Osteoblast (primary cell): ENCODE measurements around the gene RGL3. TPM values are rescaled to one million over a fixed set of nuclear protein-coding genes. Genes with fewer than 3 reads are reported as not detected.
"Not testable (repeated sequence)": the region's sequence is repeated elsewhere in the genome, so short reads cannot be mapped to it uniquely, and the experiment has no call there.

Experiments
- DNase-seq: peaks from one replicate; pipeline ENCODE4 v3.0.0; 2011; ENCODE audit warnings: low spot score, mixed read lengths; ENCODE audit not compliant: insufficient read length; ENCODE audit errors: missing footprints
- H2AFZ ChIP-seq: 2 replicates; pipeline ENCODE4 v1.6.0; 2011; ENCODE audit warnings: mild to moderate bottlenecking, low read length
- H3K27ac ChIP-seq: 2 replicates; pipeline ENCODE4 v1.5.1; 2011; ENCODE audit warnings: mild to moderate bottlenecking, low read depth, low read length, moderate library complexity
- H3K27me3 ChIP-seq: 2 replicates; pipeline ENCODE4 v1.6.0; 2012; ENCODE audit warnings: mild to moderate bottlenecking, control low read depth, inconsistent platforms, low read length, moderate library complexity; ENCODE audit not compliant: insufficient read depth
- H3K36me3 ChIP-seq: 2 replicates; pipeline ENCODE4 v1.5.1; 2011; ENCODE audit warnings: mild to moderate bottlenecking, low read length, control low read depth, moderate library complexity; ENCODE audit not compliant: insufficient read depth
- H3K4me1 ChIP-seq: 2 replicates; pipeline ENCODE4 v1.5.1; 2011; ENCODE audit warnings: mild to moderate bottlenecking, low read length, control low read depth, moderate library complexity; ENCODE audit not compliant: insufficient read depth
- H3K4me2 ChIP-seq: 2 replicates; pipeline ENCODE4 v1.6.0; 2011; ENCODE audit warnings: mild to moderate bottlenecking, low read length; ENCODE audit not compliant: insufficient read depth
- H3K4me3 ChIP-seq: fragments of 200-600 bp; sonication (generic); 3 replicates; pipeline ENCODE4 v1.5.1; 2012; ENCODE audit warnings: mild to moderate bottlenecking, low read length, inconsistent platforms; ENCODE audit not compliant: insufficient read depth
- H3K79me2 ChIP-seq: 2 replicates; pipeline ENCODE4 v1.6.0; 2012; ENCODE audit warnings: mild to moderate bottlenecking, low read length, control low read depth, inconsistent platforms; ENCODE audit not compliant: insufficient read depth
- H3K9me3 ChIP-seq: 2 replicates; pipeline ENCODE4 v1.5.1; 2011; ENCODE audit warnings: low read depth, low read length, control low read depth
- H4K20me1 ChIP-seq: 2 replicates; pipeline ENCODE4 v1.6.0; 2012; ENCODE audit warnings: mild to moderate bottlenecking, low read length, control low read depth; ENCODE audit not compliant: insufficient read depth
- total RNA-seq: library from RNA; depleted of rRNA; stranded (reverse); fragments of >200 nt; gene quantifications from 2 replicates; pipeline ENCODE4 v1.2.3, GENCODE V29; 2012
- TF ChIP-seq, protein P1 (sequence below): IDR thresholded peaks from 2 replicates; pipeline ENCODE4 v1.5.1; 2011; ENCODE audit warnings: mild to moderate bottlenecking, low read depth, low read length, moderate library complexity; ENCODE audit errors: extremely low read depth

RGL3 gene, protein sequence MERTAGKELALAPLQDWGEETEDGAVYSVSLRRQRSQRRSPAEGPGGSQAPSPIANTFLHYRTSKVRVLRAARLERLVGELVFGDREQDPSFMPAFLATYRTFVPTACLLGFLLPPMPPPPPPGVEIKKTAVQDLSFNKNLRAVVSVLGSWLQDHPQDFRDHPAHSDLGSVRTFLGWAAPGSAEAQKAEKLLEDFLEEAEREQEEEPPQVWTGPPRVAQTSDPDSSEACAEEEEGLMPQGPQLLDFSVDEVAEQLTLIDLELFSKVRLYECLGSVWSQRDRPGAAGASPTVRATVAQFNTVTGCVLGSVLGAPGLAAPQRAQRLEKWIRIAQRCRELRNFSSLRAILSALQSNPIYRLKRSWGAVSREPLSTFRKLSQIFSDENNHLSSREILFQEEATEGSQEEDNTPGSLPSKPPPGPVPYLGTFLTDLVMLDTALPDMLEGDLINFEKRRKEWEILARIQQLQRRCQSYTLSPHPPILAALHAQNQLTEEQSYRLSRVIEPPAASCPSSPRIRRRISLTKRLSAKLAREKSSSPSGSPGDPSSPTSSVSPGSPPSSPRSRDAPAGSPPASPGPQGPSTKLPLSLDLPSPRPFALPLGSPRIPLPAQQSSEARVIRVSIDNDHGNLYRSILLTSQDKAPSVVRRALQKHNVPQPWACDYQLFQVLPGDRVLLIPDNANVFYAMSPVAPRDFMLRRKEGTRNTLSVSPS
- 0.29 and 0.36 TPM in 2 replicates for total RNA-seq

- H4K20me1 ChIP-seq, result no peaks in the 10 kb centered on the region
- no peaks in the 10 kb centered on the region for H3K36me3 ChIP-seq
- peaks cover 7% of the 10 kb centered on the region for H3K4me1 ChIP-seq
- no peak within 1 kb of the TSS for H3K27ac ChIP-seq
- H3K4me3 ChIP-seq, result peak within 1 kb of the TSS; percentile 65
- no peaks in the 10 kb centered on the region for H3K9me3 ChIP-seq
- H2AFZ ChIP-seq, result peak within 1 kb of the TSS; percentile 84
- DNase-seq, result peak; percentile 87
- H3K4me2 ChIP-seq, result peak within 1 kb of the TSS; percentile 82
- peaks cover 14% of the 10 kb centered on the region for H3K27me3 ChIP-seq
- TF ChIP-seq, protein P1, sequence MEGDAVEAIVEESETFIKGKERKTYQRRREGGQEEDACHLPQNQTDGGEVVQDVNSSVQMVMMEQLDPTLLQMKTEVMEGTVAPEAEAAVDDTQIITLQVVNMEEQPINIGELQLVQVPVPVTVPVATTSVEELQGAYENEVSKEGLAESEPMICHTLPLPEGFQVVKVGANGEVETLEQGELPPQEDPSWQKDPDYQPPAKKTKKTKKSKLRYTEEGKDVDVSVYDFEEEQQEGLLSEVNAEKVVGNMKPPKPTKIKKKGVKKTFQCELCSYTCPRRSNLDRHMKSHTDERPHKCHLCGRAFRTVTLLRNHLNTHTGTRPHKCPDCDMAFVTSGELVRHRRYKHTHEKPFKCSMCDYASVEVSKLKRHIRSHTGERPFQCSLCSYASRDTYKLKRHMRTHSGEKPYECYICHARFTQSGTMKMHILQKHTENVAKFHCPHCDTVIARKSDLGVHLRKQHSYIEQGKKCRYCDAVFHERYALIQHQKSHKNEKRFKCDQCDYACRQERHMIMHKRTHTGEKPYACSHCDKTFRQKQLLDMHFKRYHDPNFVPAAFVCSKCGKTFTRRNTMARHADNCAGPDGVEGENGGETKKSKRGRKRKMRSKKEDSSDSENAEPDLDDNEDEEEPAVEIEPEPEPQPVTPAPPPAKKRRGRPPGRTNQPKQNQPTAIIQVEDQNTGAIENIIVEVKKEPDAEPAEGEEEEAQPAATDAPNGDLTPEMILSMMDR, result no peak
- no peaks in the 10 kb centered on the region for H3K79me2 ChIP-seq
Measured at GRCh38 chr19:11418549-11419506, at the start of gene RGL3. TSS of gene RGL3 (minus strand) at chr19:11419314. CDS start at chr19:11419278, 36 bp downstream.

DNA sequence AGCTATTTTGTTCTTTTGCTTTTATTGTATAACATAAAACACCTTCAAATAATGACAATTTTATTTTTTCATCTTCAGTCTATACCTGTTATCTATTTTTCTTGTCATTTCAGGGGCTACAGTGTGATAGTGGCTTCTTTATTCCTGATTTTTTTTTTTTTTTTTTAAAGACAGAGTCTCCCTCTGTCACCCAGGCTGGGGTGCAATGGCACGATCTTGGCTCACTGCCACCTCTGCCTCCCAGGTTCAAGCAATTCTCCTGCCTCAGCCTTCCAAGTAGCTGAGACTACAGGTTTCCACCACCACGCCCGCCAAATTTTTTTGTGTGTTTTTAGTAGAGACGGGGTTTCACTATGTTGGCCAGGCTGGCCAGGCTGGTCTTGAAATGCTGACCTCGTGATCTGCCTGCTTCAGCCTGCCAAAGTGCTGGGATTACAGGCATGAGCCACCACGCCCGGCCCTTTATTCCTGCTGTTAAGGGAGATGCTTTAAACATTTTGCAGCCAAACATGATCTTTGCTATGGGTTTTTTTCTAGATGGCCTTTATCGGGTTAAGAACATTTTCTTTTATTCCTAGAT, 49.2 kb upstream of the RGL3 start:
- H3K4me3 ChIP-seq, H3K9me3 ChIP-seq, H3K36me3 ChIP-seq, H3K4me1 ChIP-seq, H3K79me2 ChIP-seq, H4K20me1 ChIP-seq, H3K27me3 ChIP-seq, H3K4me2 ChIP-seq, DNase-seq, H2AFZ ChIP-seq, H3K27ac ChIP-seq: not testable (repeated sequence)

DNA sequence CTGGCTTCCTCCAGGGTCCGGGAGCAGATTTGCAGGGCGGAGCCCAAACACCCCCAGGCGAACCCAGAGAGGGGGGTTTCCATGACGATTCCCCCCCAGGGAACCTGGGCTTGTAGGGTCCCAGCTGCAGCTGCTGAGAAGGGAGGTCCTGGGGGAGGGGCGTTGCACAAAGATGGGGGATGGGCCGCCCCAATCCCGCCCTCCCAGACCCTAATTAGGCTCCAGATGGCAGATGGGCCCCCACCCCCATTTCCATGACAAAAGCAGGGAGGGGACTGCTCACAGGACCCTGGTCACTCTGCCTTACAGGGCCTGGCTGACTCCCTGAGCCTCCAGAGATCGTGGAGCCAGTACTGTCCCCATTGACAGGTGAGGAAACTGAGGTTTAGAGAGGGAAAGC, 46.5 kb upstream of the RGL3 start:
- H2AFZ ChIP-seq, result no peak overlapping the region
- TF ChIP-seq, protein P1, result no peak
- no peaks in the 10 kb centered on the region for H3K27me3 ChIP-seq

More for the DNA sequence above, 46.5 kb upstream of the RGL3 start:
- DNase-seq, result peak; percentile 13
- Histone ChIP-seq H3K9me3 (no peaks in the 10 kb centered on the region), H3K4me3 (no peak overlapping the region), H3K27ac (no peak overlapping the region), H3K36me3 (no peaks in the 10 kb centered on the region), H3K4me2 (no peak overlapping the region), H3K79me2 (no peaks in the 10 kb centered on the region), H4K20me1 (no peaks in the 10 kb centered on the region), H3K4me1 (no peaks in the 10 kb centered on the region)
